CD14-positive monocyte (primary cell): ENCODE results near the gene REEP1. TPM values are rescaled to one million over a fixed set of nuclear protein-coding genes. Genes with fewer than 3 reads are reported as not detected.

Source experiments
- DNase-seq, 3 donors: peaks; one replicate each; pipeline ENCODE4 v3.0.0-alpha.2; 2011 to 2022
- H2AFZ ChIP-seq: 2 replicates; pipeline ENCODE4 v1.6.0; 2012; ENCODE audit warnings: mild to moderate bottlenecking, low read depth, low read length, inconsistent platforms; ENCODE audit not compliant: insufficient read depth, poor library complexity, severe bottlenecking
- H3K27ac ChIP-seq, 2 donors: 1 replicate in 1 of 2; 2 replicates in 1 of 2; pipeline ENCODE4 v1.5.1; 2012 to 2013; ENCODE audit warnings: low read length in 2 of 2, control low read depth in 1 of 2, inconsistent platforms in 1 of 2, low read depth in 1 of 2, mild to moderate bottlenecking in 1 of 2
- H3K27me3 ChIP-seq, 2 donors: one replicate each; pipeline versions ENCODE4 v1.6.0 to v1.6.1; 2011 to 2013; ENCODE audit warnings: low read length in 2 of 2; ENCODE audit not compliant: control insufficient read depth in 2 of 2, insufficient read depth in 2 of 2
- H3K36me3 ChIP-seq, 2 donors: replicated peaks in 1 of 2; 1 replicate in 1 of 2; 2 replicates in 1 of 2; pipeline versions ENCODE4 v1.5.1 to v1.6.1; 2012 to 2013; ENCODE audit warnings: low read length in 2 of 2, control low read depth in 1 of 2, inconsistent platforms in 1 of 2, mild to moderate bottlenecking in 1 of 2; ENCODE audit not compliant: insufficient read depth in 2 of 2, control insufficient read depth in 1 of 2
- H3K4me1 ChIP-seq, 2 donors: 1 replicate in 1 of 2; 2 replicates in 1 of 2; pipeline versions ENCODE4 v1.5.1 to v1.6.1; 2012 to 2013; ENCODE audit warnings: low read length in 2 of 2, control low read depth in 1 of 2, inconsistent platforms in 1 of 2, mild to moderate bottlenecking in 1 of 2, moderate library complexity in 1 of 2; ENCODE audit not compliant: insufficient read depth in 2 of 2, control insufficient read depth in 1 of 2
- H3K4me2 ChIP-seq: replicated peaks from 2 replicates; pipeline ENCODE3; 2012; ENCODE audit warnings: low read length, moderate library complexity, mild to moderate bottlenecking; ENCODE audit not compliant: poor library complexity, severe bottlenecking; ENCODE audit errors: extremely low read depth
- H3K4me3 ChIP-seq, 3 experiments: fragments of 200-600 bp in 1 of 3; sonication (generic) in 1 of 3; replicated peaks in 1 of 3; 1 replicate in 2 of 3; 2 replicates in 1 of 3; pipeline ENCODE4 v1.5.1; 2011 to 2013; ENCODE audit warnings: low read length in 3 of 3, mild to moderate bottlenecking in 3 of 3, control low read depth in 2 of 3, low read depth in 2 of 3, inconsistent platforms in 1 of 3, moderate library complexity in 1 of 3
- H3K79me2 ChIP-seq: 2 replicates; pipeline ENCODE4 v1.6.0; 2012; ENCODE audit warnings: mild to moderate bottlenecking, control low read depth, inconsistent platforms, low read length, moderate library complexity; ENCODE audit not compliant: insufficient read depth
- H3K9ac ChIP-seq: 2 replicates; pipeline ENCODE4 v1.6.0; 2017; ENCODE audit warnings: low read length, mild to moderate bottlenecking; ENCODE audit not compliant: insufficient read depth, poor library complexity, severe bottlenecking
- H3K9me3 ChIP-seq, 2 donors: replicated peaks in 1 of 2; 1 replicate in 1 of 2; 2 replicates in 1 of 2; pipeline versions ENCODE4 v1.5.1 to v1.6.1; 2012 to 2013; ENCODE audit warnings: low read length in 2 of 2, control low read depth in 1 of 2; ENCODE audit not compliant: control insufficient read depth in 1 of 2, insufficient read depth in 1 of 2
- H4K20me1 ChIP-seq: 2 replicates; pipeline ENCODE4 v1.6.0; 2012; ENCODE audit warnings: mild to moderate bottlenecking, low read length, control low read depth, moderate library complexity; ENCODE audit not compliant: insufficient read depth
- H3K27ac Mint-ChIP-seq, 7 donors: one replicate each; pipeline ENCODE4 v1.8.0; 2020; ENCODE audit warnings: mild to moderate bottlenecking in 7 of 7, mixed read lengths in 7 of 7, moderate library complexity in 6 of 7, inconsistent platforms in 2 of 7
- H3K27me3 Mint-ChIP-seq, 3 donors: one replicate each; pipeline ENCODE4 v1.8.0; 2021 to 2022; ENCODE audit warnings: low read depth in 3 of 3, mild to moderate bottlenecking in 3 of 3, mixed read lengths in 3 of 3, moderate library complexity in 3 of 3, inconsistent platforms in 1 of 3
- H3K36me3 Mint-ChIP-seq, 2 donors: one replicate each; pipeline ENCODE4 v1.8.0; 2020; ENCODE audit warnings: mixed read lengths in 2 of 2, inconsistent platforms in 1 of 2, mild to moderate bottlenecking in 1 of 2
- H3K4me1 Mint-ChIP-seq: one replicate; pipeline ENCODE4 v1.8.0; 2020; ENCODE audit warnings: mild to moderate bottlenecking, mixed read lengths
- H3K4me3 Mint-ChIP-seq, 2 donors: one replicate each; pipeline ENCODE4 v1.8.0; 2020; ENCODE audit warnings: mild to moderate bottlenecking in 2 of 2, mixed read lengths in 2 of 2, moderate library complexity in 1 of 2
- H3K9me3 Mint-ChIP-seq, 7 donors: one replicate each; pipeline ENCODE4 v1.8.0; 2020 to 2022; ENCODE audit warnings: mixed read lengths in 7 of 7, mild to moderate bottlenecking in 6 of 7, moderate library complexity in 6 of 7, inconsistent platforms in 2 of 7
- CTCF ChIP-seq: fragments of 200-600 bp; IDR thresholded peaks from one replicate; pipeline ENCODE4 v1.8.0; 2022; ENCODE audit warnings: antibody characterized with exemption, mild to moderate bottlenecking
- WGBS: methylation state at CpG from one replicate; pipeline ENCODE4 v1.1.5; 2013; ENCODE audit warnings: missing lambda C conversion rate; ENCODE audit not compliant: insufficient coverage; 5-methylcytosine and 5-hydroxymethylcytosine counted together
- intact Hi-C, 2 donors: fragments of 100-400 bp; cut with micrococcal nuclease; formaldehyde crosslinking; loops; one replicate each; pipeline versions ENCODE4 v1.15.0 to v1.15.1; 2023
- polyA plus RNA-seq, 3 donors: library from polyadenylated mRNA; depleted of rRNA in 1 of 3; unstranded in 2 of 3; stranded (reverse) in 1 of 3; fragments of 300-500 nt in 2 of 3; fragments of >200 nt in 1 of 3; fragmentation: Illumina TruSeq in 2 of 3; gene quantifications; 1 replicate in 2 of 3; 2 replicates in 1 of 3; pipeline ENCODE4 v1.2.3, GENCODE V29; 2012 to 2021

Gene REEP1
- polyA plus RNA-seq, 3 donors: not detected

GRCh38 chr2:86323273-86324021 is 14.0 kb downstream of the REEP1 start:
- H2AFZ ChIP-seq: no peak overlapping the region
- no peaks in the 10 kb centered on the region for H4K20me1 ChIP-seq
- no peak for TF ChIP-seq CTCF
- Mint-ChIP-seq H3K4me3 (no peak overlapping the region), H3K9me3 (peaks cover 0 to 5% (median 0%) of the 10 kb centered on the region in 7 donors), H3K36me3 (no peaks in the 10 kb centered on the region), H3K27me3 (peaks cover 1 to 18% (median 16%) of the 10 kb centered on the region in 3 donors), H3K4me1 (no peaks in the 10 kb centered on the region), H3K27ac (no peak overlapping the region)
- no peaks in the 10 kb centered on the region for H3K79me2 ChIP-seq
- no peaks in the 10 kb centered on the region for H3K36me3 ChIP-seq
- no peaks in the 10 kb centered on the region for H3K9me3 ChIP-seq
- no peak overlapping the region for H3K4me3 ChIP-seq
- DNase-seq: no peak
- no peak overlapping the region for H3K9ac ChIP-seq
- H3K4me2 ChIP-seq: no peak overlapping the region
- intact Hi-C loops: no loop called here
- peaks cover 0 to 2% of the 10 kb centered on the region in 2 donors for H3K27me3 ChIP-seq
- 95% methylated on average over 6 of the region's 9 CpGs for WGBS
- H3K27ac ChIP-seq: no peak overlapping the region
- no peaks in the 10 kb centered on the region for H3K4me1 ChIP-seq

GRCh38 chr2:86319700-86320580 is 17.5 kb downstream of the REEP1 start:
- no peak overlapping the region for H3K4me2 ChIP-seq

More at GRCh38 chr2:86319700-86320580, 17.5 kb downstream of the REEP1 start:
- no peak overlapping the region for H3K9ac ChIP-seq
- no peaks in the 10 kb centered on the region for H3K9me3 ChIP-seq
- H3K27me3 ChIP-seq: peaks cover 0 to 2% of the 10 kb centered on the region in 2 donors
- H3K9me3 Mint-ChIP-seq: no peaks in the 10 kb centered on the region
- H3K79me2 ChIP-seq: no peaks in the 10 kb centered on the region
- H3K4me1 Mint-ChIP-seq: no peaks in the 10 kb centered on the region
- no peaks in the 10 kb centered on the region for H3K36me3 ChIP-seq
- WGBS: 48% methylated on average over 2 of the region's 8 CpGs
- no peak for DNase-seq
- H3K27ac ChIP-seq: no peak overlapping the region
- H3K27ac Mint-ChIP-seq: peak overlapping the region in 1 of 7 donors; percentile 18
- intact Hi-C loops: no loop called here
- no peak for TF ChIP-seq CTCF
- H3K4me1 ChIP-seq: no peaks in the 10 kb centered on the region
- H3K36me3 Mint-ChIP-seq: no peaks in the 10 kb centered on the region
- H3K4me3 ChIP-seq: no peak overlapping the region
- H3K4me3 Mint-ChIP-seq: no peak overlapping the region
- H2AFZ ChIP-seq: no peak overlapping the region
- H3K27me3 Mint-ChIP-seq: peaks cover 4 to 12% (median 7%) of the 10 kb centered on the region in 3 donors
- no peaks in the 10 kb centered on the region for H4K20me1 ChIP-seq
